IMR-90 (cell line): ENCODE measurements around the gene PARD3. TPM values are rescaled to one million over a fixed set of nuclear protein-coding genes. Genes with fewer than 3 reads are reported as not detected.

Experiments
- ATAC-seq: fragments of 200-7000 bp; cut with Tn5 transposase; 2 replicates; pipeline ENCODE4 v1.9.1; 2020; ENCODE audit warnings: low read depth, mild to moderate bottlenecking, moderate library complexity
- BruUV-seq: library from RNA; stranded (reverse); fragments of 400-500 nt; replicated peaks from 2 replicates; lab custom pipeline; 2021; lab: Mats Ljungman, UMichigan
- CTCF ChIA-PET: fragments of 300-600 bp; formaldehyde crosslinking; extraction: SDS; loops from one replicate; lab custom pipeline; 2021; ENCODE audit warnings: antibody characterized with exemption; lab: Yijun Ruan, JAX
- POLR2A ChIA-PET: fragments of 300-600 bp; sonication (Branson Sonifier 250); formaldehyde crosslinking; loops from one replicate; lab custom pipeline; 2022; ENCODE audit warnings: antibody characterized with exemption; ENCODE audit not compliant: unreplicated experiment; lab: Charles Lee
- DNase-seq: peaks from one replicate; pipeline ENCODE4 v3.0.0; 2013
- H2AFZ ChIP-seq: replicated peaks from 2 replicates; pipeline ENCODE3; 2013; ENCODE audit warnings: low read length, mild to moderate bottlenecking; ENCODE audit not compliant: poor library complexity
- H2AK5ac ChIP-seq: 2 replicates; pipeline ENCODE4 v1.6.1; 2013; ENCODE audit warnings: low read depth, low read length, inconsistent platforms
- H2AK9ac ChIP-seq: replicated peaks from 2 replicates; pipeline ENCODE3; 2013; ENCODE audit warnings: mild to moderate bottlenecking, low read depth, low read length, moderate library complexity; ENCODE audit not compliant: poor library complexity
- H2BK120ac ChIP-seq: 2 replicates; pipeline ENCODE4 v1.6.1; 2013; ENCODE audit warnings: low read depth, low read length, inconsistent platforms
- H2BK15ac ChIP-seq: 3 replicates; pipeline ENCODE4 v1.6.1; 2013; ENCODE audit warnings: low read depth, low read length, inconsistent platforms
- H2BK20ac ChIP-seq: 2 replicates; pipeline ENCODE4 v1.6.1; 2013; ENCODE audit warnings: low read depth, mild to moderate bottlenecking, inconsistent platforms, low read length, moderate library complexity
- H2BK5ac ChIP-seq: 2 replicates; pipeline ENCODE4 v1.6.1; 2013; ENCODE audit warnings: mild to moderate bottlenecking, low read depth, low read length, inconsistent platforms; ENCODE audit not compliant: poor library complexity, severe bottlenecking
- H3K14ac ChIP-seq: replicated peaks from 2 replicates; pipeline ENCODE4 v1.6.1; 2013; ENCODE audit warnings: low read depth, low read length, inconsistent platforms
- H3K18ac ChIP-seq: 2 replicates; pipeline ENCODE4 v1.6.1; 2013; ENCODE audit warnings: low read depth, low read length, control low read depth
- H3K23ac ChIP-seq: 2 replicates; pipeline ENCODE4 v1.6.1; 2013; ENCODE audit warnings: low read depth, low read length, inconsistent platforms
- H3K27ac ChIP-seq: 2 replicates; pipeline ENCODE4 v1.5.1; 2013; ENCODE audit warnings: mild to moderate bottlenecking, control low read depth, low read length; ENCODE audit not compliant: insufficient read depth
- H3K27me3 ChIP-seq: 2 replicates; pipeline ENCODE4 v1.6.1; 2013; ENCODE audit warnings: low read length; ENCODE audit not compliant: control insufficient read depth, insufficient read depth
- H3K36me3 ChIP-seq: 2 replicates; pipeline ENCODE4 v1.6.1; 2013; ENCODE audit warnings: low read length, mixed read lengths; ENCODE audit not compliant: control insufficient read depth, insufficient read depth
- H3K4ac ChIP-seq: 2 replicates; pipeline ENCODE4 v1.6.1; 2013; ENCODE audit warnings: low read depth, low read length, inconsistent platforms
- H3K4me1 ChIP-seq: 2 replicates; pipeline ENCODE4 v1.6.1; 2013; ENCODE audit warnings: low read length, mixed read lengths; ENCODE audit not compliant: control insufficient read depth, insufficient read depth
- H3K4me2 ChIP-seq: 2 replicates; pipeline ENCODE4 v1.6.1; 2013; ENCODE audit warnings: low read depth, mild to moderate bottlenecking, control low read depth, low read length, moderate library complexity
- H3K4me3 ChIP-seq: 2 replicates; pipeline ENCODE4 v1.5.1; 2013; ENCODE audit warnings: low read depth, mild to moderate bottlenecking, control low read depth, low read length, moderate library complexity; ENCODE audit not compliant: insufficient read depth
- H3K56ac ChIP-seq: 2 replicates; pipeline ENCODE4 v1.6.1; 2013; ENCODE audit warnings: low read length, inconsistent platforms; ENCODE audit not compliant: insufficient read depth; ENCODE audit errors: extremely low read depth
- H3K79me1 ChIP-seq, 2 experiments: 2 replicates each; pipeline ENCODE4 v1.6.1; 2013; ENCODE audit warnings: low read length in 2 of 2, inconsistent platforms in 1 of 2, low read depth in 1 of 2
- H3K9ac ChIP-seq: 2 replicates; pipeline ENCODE4 v1.6.1; 2013; ENCODE audit warnings: low read depth, low read length, control low read depth
- H3K9me1 ChIP-seq: 2 replicates; pipeline ENCODE4 v1.6.1; 2013; ENCODE audit warnings: low read length, inconsistent platforms; ENCODE audit not compliant: insufficient read depth
- H3K9me3 ChIP-seq: 2 replicates; pipeline ENCODE4 v1.6.1; 2013; ENCODE audit warnings: low read length; ENCODE audit not compliant: control insufficient read depth, insufficient read depth
- H4K20me1 ChIP-seq: 2 replicates; pipeline ENCODE4 v1.6.1; 2013; ENCODE audit warnings: low read length, inconsistent platforms; ENCODE audit not compliant: insufficient read depth
- H4K5ac ChIP-seq: 2 replicates; pipeline ENCODE4 v1.6.1; 2013; ENCODE audit warnings: mild to moderate bottlenecking, low read depth, low read length, control low read depth
- H4K8ac ChIP-seq, 2 experiments: 2 replicates each; pipeline ENCODE4 v1.6.1; 2013; ENCODE audit warnings: low read depth in 2 of 2, low read length in 2 of 2, control low read depth in 1 of 2, inconsistent platforms in 1 of 2
- H4K91ac ChIP-seq: 2 replicates; pipeline ENCODE4 v1.6.1; 2013; ENCODE audit warnings: low read depth, low read length, inconsistent platforms; ENCODE audit not compliant: insufficient read depth
- BHLHE40 ChIP-seq: fragments of 150-350 bp; IDR thresholded peaks from 2 replicates; pipeline ENCODE4 v1.6.1; 2016; ENCODE audit warnings: mild to moderate bottlenecking, low read depth, low read length
- CEBPB ChIP-seq: IDR thresholded peaks from 2 replicates; pipeline ENCODE4 v1.6.1; 2012; ENCODE audit warnings: low read depth, low read length, improper control_type of control experiment
- CHD1 ChIP-seq: IDR thresholded peaks from 2 replicates; pipeline ENCODE4 v1.6.1; 2012; ENCODE audit warnings: low read depth, low read length, improper control_type of control experiment
- FOS ChIP-seq: fragments of 150-350 bp; IDR thresholded peaks from 2 replicates; pipeline ENCODE4 v1.6.1; 2016; ENCODE audit warnings: low read depth, low read length
- MAFK ChIP-seq: IDR thresholded peaks from 2 replicates; pipeline ENCODE4 v1.6.1; 2012; ENCODE audit warnings: low read depth, low read length, improper control_type of control experiment
- MAZ ChIP-seq: IDR thresholded peaks from 2 replicates; pipeline ENCODE4 v1.6.1; 2012; ENCODE audit warnings: low read depth, mild to moderate bottlenecking, low read length, improper control_type of control experiment, moderate library complexity, borderline replicate concordance
- NFE2L2 ChIP-seq: fragments of 150-350 bp; IDR thresholded peaks from 2 replicates; pipeline ENCODE4 v1.6.1; 2016; ENCODE audit warnings: low read depth, mild to moderate bottlenecking, low read length
- POLR2A ChIP-seq: IDR thresholded peaks from 2 replicates; pipeline ENCODE4 v1.6.1; 2012; ENCODE audit warnings: mild to moderate bottlenecking, low read depth, low read length
- RAD21 ChIP-seq: IDR thresholded peaks from 2 replicates; pipeline ENCODE4 v1.6.1; 2012; ENCODE audit warnings: low read length, improper control_type of control experiment
- RCOR1 ChIP-seq: IDR thresholded peaks from 2 replicates; pipeline ENCODE4 v1.6.1; 2012; ENCODE audit warnings: mild to moderate bottlenecking, low read length, improper control_type of control experiment; ENCODE audit not compliant: insufficient replicate concordance
- SMC3 ChIP-seq: fragments of 150-350 bp; IDR thresholded peaks from 2 replicates; pipeline ENCODE4 v1.6.1; 2016; ENCODE audit warnings: low read depth, mild to moderate bottlenecking, antibody characterized with exemption, low read length, moderate library complexity
- USF2 ChIP-seq: fragments of 150-350 bp; IDR thresholded peaks from 2 replicates; pipeline ENCODE4 v1.6.1; 2017; ENCODE audit warnings: mild to moderate bottlenecking, antibody characterized with exemption, low read length, low read depth
- WGBS, 2 experiments: methylation state at CpG; one replicate each; pipeline versions ENCODE4 v1.1.5 to v1.1.7; 2013; ENCODE audit warnings: missing lambda C conversion rate in 2 of 2; ENCODE audit not compliant: insufficient read length in 1 of 2; ENCODE audit errors: extremely low coverage in 2 of 2; 5-methylcytosine and 5-hydroxymethylcytosine counted together
- dilution Hi-C: fragments of 300-500 bp; cut with HindIII; formaldehyde crosslinking; loops from one replicate; pipeline ENCODE4 v1.14.3; 2018; ENCODE audit warnings: low sequenced_read_pairs; ENCODE audit not compliant: unreplicated experiment
- in situ Hi-C: fragments of 300-500 bp; cut with MboI; formaldehyde crosslinking; loops from 3 replicates; pipeline ENCODE4 v1.14.3; 2019; ENCODE audit warnings: low sequenced_read_pairs, inconsistent platforms, mixed read lengths
- intact Hi-C: fragments of 100-400 bp; cut with micrococcal nuclease; formaldehyde crosslinking; loops from 2 replicates; pipeline ENCODE4 v1.10.0; 2022
- polyA plus RNA-seq, 3 experiments: library from polyadenylated mRNA; depleted of rRNA; stranded (reverse); fragments of >200 nt; gene quantifications; 2 replicates each; pipeline ENCODE4 v1.2.3, GENCODE V29; 2012; ENCODE audit warnings: low replicate concordance in 1 of 3
- total RNA-seq: library from RNA; depleted of rRNA; stranded (reverse); fragments of >200 nt; gene quantifications from 2 replicates; pipeline ENCODE4 v1.2.3, GENCODE V29; 2012
- TF ChIP-seq, protein P1 (sequence below): conservative IDR thresholded peaks from 2 replicates; pipeline ENCODE4 v1.5.1; 2012; ENCODE audit warnings: mild to moderate bottlenecking, low read depth, low read length, improper control_type of control experiment
- TF ChIP-seq, protein P2 (sequence below): fragments of 150-350 bp; IDR thresholded peaks from 2 replicates; pipeline ENCODE4 v1.6.1; 2016; ENCODE audit warnings: low read depth, mild to moderate bottlenecking, low read length, moderate library complexity, borderline replicate concordance

Gene PARD3
- total and polyA plus RNA-seq, 2 of the 4 experiments (the other 2 are of a cell fraction): 14.6 to 37.5 TPM

DNA sequence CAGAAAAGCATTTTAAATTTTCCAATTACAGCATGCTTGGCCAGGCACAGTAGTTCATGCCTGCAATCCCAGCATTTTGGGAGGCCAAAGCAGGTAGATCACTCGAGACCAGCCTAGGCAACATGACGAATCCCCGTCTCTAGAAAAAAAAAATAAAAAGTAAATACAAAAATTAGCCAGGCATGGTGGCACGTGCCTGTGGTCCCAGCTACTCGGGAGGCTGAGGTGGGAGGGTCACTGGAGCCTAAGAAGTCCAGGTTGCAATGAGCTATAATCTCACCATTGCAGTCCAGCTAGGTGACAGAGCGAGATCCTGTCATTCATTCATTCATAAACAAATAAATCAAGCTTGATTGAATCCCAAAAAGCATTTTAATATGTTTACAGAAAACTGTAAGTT lies 234.9 kb downstream of the PARD3 start:
- Histone ChIP-seq H3K9me1 (peaks cover 11% of the 10 kb centered on the region), H3K79me1 (peaks cover 5 to 17% of the 10 kb centered on the region in 2 experiments; a peak in 2 of 4 replicates), H3K14ac (no peak overlapping the region), H2AFZ (no peak overlapping the region), H3K4me2 (no peak overlapping the region), H4K20me1 (0 out of 2 replicates have a peak, but pooled peaks cover 3% of the 10 kb centered on the region), H2BK120ac (no peak overlapping the region), H3K4ac (no peak overlapping the region), H4K8ac (no peak overlapping the region), H3K9ac (no peak overlapping the region), H3K56ac (no peak overlapping the region), H3K4me1 (peaks cover 12% of the 10 kb centered on the region; the same call in 1 of the 2 replicates), H3K23ac (no peak overlapping the region), H2BK15ac (no peak overlapping the region), H3K4me3 (no peak overlapping the region), H2BK20ac (no peak overlapping the region), H2BK5ac (no peak overlapping the region), H3K18ac (no peak overlapping the region), H3K27me3 (no peaks in the 10 kb centered on the region), H4K5ac (no peak overlapping the region), H2AK9ac (no peak overlapping the region), H3K9me3 (no peaks in the 10 kb centered on the region), H3K36me3 (no peaks in the 10 kb centered on the region), H4K91ac (no peak overlapping the region), H2AK5ac (no peak overlapping the region), H3K27ac (no peak overlapping the region)
- dilution Hi-C loops: no loop called here
- TF ChIP-seq NFE2L2 (no peak), POLR2A (no peak), MAZ (no peak), SMC3 (no peak), RAD21 (no peak), CHD1 (no peak), RCOR1 (no peak), MAFK (no peak), USF2 (no peak), BHLHE40 (no peak), CEBPB (no peak), FOS (no peak)
- TF ChIP-seq, protein P1, sequence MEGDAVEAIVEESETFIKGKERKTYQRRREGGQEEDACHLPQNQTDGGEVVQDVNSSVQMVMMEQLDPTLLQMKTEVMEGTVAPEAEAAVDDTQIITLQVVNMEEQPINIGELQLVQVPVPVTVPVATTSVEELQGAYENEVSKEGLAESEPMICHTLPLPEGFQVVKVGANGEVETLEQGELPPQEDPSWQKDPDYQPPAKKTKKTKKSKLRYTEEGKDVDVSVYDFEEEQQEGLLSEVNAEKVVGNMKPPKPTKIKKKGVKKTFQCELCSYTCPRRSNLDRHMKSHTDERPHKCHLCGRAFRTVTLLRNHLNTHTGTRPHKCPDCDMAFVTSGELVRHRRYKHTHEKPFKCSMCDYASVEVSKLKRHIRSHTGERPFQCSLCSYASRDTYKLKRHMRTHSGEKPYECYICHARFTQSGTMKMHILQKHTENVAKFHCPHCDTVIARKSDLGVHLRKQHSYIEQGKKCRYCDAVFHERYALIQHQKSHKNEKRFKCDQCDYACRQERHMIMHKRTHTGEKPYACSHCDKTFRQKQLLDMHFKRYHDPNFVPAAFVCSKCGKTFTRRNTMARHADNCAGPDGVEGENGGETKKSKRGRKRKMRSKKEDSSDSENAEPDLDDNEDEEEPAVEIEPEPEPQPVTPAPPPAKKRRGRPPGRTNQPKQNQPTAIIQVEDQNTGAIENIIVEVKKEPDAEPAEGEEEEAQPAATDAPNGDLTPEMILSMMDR: no peak
- TF ChIP-seq, protein P2, sequence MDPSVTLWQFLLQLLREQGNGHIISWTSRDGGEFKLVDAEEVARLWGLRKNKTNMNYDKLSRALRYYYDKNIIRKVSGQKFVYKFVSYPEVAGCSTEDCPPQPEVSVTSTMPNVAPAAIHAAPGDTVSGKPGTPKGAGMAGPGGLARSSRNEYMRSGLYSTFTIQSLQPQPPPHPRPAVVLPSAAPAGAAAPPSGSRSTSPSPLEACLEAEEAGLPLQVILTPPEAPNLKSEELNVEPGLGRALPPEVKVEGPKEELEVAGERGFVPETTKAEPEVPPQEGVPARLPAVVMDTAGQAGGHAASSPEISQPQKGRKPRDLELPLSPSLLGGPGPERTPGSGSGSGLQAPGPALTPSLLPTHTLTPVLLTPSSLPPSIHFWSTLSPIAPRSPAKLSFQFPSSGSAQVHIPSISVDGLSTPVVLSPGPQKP: no peak
- intact Hi-C loops: no loop called here
- POLR2A ChIA-PET: no interaction called here
- no peak for DNase-seq
- in situ Hi-C loops: no loop called here
- BruUV-seq: no TSS peak
- CTCF ChIA-PET: no interaction called here
- no CpG with 5 or more reads among the region's 6 CpGs for WGBS, 2 experiments
- no peak for ATAC-seq
